ENCODE data around the gene ZBTB7A.

ZBTB7A gene

DNA sequence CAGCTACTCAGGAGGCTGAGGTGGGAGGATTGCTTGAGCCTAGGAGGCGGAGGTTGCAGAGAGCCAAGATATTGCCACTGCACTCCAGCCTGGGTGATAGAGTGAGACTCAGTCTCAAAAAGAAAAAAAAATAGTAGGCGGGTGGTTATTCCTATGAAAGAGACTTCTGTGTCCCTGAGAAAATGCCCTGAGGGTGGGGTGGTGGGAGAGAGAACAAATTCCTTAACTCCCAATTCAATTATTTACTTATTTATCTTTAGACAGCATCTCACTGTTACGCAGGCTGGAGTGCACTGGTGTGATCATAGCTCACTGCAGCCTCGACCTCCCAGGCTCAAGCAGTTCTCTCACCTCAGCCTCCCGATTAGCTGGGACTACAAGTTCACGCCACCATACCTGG, 71.1 kb downstream of the ZBTB7A start:
- no peaks in the 10 kb centered on the region for H3K27me3 ChIP-seq (ENCODE audit: insufficient read depth, poor library complexity, severe bottlenecking)
- H3K36me3 ChIP-seq (ENCODE audit: low read depth), result no peaks in the 10 kb centered on the region
- no peaks in the 10 kb centered on the region for H3K4me1 ChIP-seq (ENCODE audit: insufficient read depth, poor library complexity, severe bottlenecking)
- H3K9me3 ChIP-seq (ENCODE audit: severe bottlenecking), result no peaks in the 10 kb centered on the region
- TF ChIP-seq, protein P1, sequence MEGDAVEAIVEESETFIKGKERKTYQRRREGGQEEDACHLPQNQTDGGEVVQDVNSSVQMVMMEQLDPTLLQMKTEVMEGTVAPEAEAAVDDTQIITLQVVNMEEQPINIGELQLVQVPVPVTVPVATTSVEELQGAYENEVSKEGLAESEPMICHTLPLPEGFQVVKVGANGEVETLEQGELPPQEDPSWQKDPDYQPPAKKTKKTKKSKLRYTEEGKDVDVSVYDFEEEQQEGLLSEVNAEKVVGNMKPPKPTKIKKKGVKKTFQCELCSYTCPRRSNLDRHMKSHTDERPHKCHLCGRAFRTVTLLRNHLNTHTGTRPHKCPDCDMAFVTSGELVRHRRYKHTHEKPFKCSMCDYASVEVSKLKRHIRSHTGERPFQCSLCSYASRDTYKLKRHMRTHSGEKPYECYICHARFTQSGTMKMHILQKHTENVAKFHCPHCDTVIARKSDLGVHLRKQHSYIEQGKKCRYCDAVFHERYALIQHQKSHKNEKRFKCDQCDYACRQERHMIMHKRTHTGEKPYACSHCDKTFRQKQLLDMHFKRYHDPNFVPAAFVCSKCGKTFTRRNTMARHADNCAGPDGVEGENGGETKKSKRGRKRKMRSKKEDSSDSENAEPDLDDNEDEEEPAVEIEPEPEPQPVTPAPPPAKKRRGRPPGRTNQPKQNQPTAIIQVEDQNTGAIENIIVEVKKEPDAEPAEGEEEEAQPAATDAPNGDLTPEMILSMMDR (IDR thresholded peaks at IDR 0.05; ENCODE audit: poor library complexity, severe bottlenecking), result no peak
- no peak for DNase-seq (ENCODE audit: low spot score)
- ATAC-seq (ENCODE audit: low read depth), result no peak
- no peak overlapping the region for H3K27ac ChIP-seq (ENCODE audit: poor library complexity, severe bottlenecking)
- H3K4me3 ChIP-seq (ENCODE audit: severe bottlenecking), result no peak overlapping the region

Measured in RWPE2 (cell line).